ENCODE data around the gene IGSF11.
A peak's percentile ranks its signal among the peaks of the same experiment; 100 is the strongest.

The IGSF11 gene

DNA sequence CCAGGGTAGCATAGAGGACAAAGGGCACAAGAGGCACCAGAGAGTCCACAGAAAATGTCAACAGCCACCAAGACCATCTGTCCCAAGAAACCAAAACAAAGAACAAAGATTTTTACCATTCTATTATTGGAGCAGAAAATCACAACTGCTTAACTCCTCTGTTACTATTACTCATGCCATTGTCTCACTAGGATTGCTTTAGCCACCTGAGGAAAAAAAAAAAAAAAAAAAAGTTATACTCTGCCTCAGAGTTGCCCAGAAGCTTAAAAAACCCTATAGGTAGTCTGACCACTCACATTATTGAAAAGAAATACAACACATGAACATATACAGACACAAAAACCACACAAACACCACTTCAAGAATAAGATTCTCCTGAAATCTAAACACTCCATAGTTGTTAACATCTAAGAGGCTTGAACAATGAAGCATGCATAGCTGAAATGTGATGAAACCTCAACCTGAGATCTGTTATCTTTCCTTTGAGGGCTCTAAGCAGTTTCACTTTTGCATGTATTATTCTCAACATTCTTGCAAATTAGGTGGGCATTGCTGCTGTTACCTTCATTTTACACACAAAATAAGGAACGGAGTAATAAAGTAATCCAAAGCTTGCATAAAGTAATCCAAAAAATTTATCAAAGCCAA, 85.4 kb downstream of the IGSF11 start:
- DNase-seq (ENCODE audit: low read depth) = no peak

DNA sequence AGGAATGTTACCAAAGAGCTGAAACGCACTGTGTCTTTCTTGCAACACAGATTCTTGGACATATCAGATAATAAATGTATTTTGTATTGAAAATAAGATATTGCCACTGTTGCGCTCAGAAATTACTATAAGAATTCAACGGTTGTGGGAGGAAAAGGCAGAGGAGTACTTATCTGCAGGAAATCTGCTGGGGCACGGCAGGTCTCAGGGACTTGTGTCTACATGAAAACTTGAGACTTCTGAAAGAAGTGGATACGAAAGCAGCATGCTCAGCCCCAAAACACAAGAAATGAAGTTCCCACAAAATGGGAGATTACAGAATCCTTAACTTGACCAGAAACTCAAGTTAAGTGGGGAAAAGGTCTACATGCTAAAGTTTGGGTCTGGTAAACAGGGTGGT, 86.5 kb downstream of the IGSF11 start:
- DNase-seq (ENCODE audit: low read depth) = no peak

DNA sequence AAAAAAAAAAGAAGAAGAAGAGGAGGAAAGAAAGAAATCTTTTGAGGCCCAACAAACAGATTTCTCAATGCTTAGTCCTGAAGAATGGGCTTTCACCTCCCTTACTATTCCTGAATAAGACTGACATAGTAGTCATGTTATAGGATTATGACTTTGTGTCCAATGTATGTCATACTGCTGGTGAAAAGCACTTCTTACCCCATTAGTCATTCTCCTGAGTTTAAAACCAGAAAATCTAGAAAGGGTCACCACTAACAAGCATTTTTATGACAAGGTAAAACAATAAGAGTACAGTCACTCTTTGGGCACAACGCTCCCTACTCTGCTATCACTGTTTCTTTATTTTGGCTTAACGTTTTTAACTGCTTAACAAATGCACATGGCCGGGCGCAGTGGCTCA, 88.2 kb downstream of the IGSF11 start:
- no peak for DNase-seq (ENCODE audit: low read depth)

DNA sequence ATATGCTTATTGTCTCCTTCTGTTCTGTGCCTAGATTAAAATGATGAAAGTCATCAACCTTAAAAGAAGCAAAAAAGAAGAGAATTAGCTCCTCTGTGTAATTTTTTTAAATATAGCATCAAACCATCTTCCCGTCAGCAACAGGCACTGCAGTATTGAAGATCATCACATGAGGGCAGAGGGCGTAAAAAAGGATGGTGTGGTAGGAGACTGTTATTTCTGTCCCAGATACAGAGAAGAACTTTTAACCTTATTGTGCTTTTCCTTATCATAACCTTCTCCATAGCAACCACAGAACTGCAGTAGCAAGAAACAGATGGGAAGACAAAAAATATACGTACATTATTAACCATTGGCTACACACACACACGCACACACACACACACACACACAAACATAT, 88.8 kb downstream of the IGSF11 start:
- DNase-seq (ENCODE audit: low read depth) = no peak

DNA sequence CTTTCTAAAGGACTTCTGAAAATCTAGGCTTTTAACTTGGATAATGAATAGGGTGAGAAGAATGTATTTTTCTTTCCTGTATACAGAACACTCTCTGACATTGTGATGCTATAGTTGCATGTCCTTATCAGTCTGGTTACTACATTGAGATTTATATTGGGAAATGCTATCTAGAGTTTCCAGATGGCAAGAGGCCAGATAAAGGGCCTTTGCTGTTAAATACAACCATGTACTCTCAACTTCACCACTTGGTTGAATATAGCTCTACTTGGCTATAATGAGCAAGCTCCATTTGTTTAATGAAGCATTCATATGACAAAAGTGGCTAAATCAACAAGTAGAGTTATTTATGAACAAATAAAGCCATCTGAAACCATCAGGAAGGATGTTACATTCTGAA, 91.0 kb downstream of the IGSF11 start:
- no peak for DNase-seq (ENCODE audit: low read depth)

DNA sequence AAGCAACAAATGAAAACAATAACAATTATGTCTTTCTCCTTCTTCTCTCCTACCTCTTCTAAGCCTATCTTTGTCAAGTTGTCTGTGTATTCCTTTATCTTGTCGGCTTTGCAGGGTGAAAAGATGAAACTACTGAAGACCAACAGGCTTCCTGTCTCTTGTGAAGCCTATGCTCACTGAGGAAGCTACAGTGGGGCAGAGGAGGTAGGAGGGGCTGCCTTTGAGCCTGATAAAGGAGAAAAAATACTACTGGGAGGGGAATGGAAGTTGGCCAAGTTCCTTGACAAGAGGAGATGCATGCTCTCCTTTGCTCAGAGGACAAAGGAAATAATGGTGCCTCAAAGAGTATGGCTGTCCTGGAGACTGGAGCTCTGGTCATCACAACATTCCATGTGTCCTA, 92.0 kb downstream of the IGSF11 start:
- DNase-seq (ENCODE audit: low read depth) = no peak

DNA sequence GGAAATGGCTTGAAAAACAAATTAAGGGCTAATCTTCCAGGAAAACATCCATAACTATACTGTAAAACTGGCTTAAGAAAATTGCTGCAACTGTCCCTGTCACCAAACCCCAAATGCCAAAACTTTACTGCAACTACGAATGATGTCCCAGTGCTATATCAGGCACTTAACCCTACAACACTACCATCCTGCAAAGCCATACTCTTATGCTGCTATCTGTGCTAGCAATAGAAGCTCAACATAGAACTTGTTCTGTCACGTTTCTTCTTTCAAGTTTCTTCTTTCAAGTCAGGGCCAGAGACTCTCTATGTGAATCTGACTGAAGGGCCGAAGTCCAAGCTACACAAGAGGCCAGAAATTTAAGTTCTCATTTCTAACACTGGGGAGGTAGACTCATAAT, 92.5 kb downstream of the IGSF11 start:
- no peak for DNase-seq (ENCODE audit: low read depth)

DNA sequence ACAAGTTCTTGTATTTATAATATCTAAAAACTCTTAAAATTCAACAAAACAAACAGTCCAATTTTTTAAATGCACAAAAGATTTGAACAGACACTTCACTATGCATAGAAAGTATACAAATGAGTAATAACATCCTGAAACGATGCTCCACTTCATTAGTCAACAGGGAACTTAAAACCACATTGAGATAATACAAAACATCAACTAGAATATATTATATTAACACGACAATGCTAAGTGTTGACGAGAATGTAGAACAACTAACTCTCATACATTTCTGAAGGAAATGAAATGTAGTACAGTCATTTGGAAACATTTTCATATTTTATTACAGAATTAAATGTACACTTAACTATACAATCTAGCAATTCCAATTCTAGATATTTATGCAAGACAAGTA, 93.4 kb downstream of the IGSF11 start:
- DNase-seq (ENCODE audit: low read depth) = no peak

DNA sequence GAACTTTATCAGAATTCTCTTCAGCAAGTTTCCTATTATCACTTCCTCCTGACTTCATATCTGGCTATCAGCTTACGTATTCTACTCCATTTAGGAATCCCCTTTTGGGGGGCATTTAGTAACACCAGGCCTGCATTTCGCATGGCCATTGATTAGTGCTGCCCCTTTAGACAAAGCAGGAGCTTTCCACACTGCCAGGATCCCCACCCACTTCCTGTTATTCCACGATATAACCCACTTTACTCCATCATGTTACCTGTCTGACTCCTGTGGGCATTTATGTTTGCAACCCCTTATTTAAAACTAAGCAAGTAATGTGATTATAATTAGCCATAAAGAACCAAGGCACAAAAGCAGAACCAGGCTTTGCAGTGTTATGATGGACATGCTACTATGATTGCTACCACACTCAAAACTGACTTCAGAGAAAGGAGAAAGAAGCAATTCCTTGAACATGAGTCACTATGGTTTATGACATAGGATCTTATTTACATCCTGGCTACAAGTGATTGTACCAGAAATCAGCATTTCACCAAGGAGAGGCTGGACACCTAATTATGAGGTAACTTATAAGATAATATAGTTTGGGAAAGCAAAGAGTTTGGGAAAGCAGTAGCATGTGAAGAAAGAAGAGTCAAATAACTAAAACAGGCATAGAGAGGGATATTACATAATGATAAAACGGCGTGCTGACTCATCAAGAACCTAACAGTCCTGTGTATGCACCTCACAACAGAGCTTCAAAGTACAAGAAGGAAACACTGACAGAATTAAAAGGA, 96.3 kb downstream of the IGSF11 start:
- no peak for DNase-seq (ENCODE audit: low read depth)

DNA sequence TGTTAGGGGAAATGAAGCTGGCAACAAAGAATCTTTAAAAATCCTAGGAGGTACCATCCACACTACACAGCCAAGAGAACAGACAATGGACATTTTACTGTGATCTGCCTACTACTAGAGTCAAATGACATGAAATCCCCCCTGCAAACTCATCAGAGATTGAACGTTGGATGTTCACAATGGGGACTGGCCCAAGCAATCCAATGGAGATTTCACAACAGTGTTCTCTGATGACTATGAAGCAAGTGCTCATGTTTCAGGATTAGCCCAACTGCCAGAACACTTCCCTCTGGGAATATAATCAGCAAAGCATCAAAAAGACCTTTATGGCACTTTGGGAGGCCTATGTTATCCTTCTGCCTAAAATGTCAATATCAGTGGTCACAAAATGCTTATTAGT, 97.8 kb downstream of the IGSF11 start:
- no peak for DNase-seq (ENCODE audit: low read depth)

DNA sequence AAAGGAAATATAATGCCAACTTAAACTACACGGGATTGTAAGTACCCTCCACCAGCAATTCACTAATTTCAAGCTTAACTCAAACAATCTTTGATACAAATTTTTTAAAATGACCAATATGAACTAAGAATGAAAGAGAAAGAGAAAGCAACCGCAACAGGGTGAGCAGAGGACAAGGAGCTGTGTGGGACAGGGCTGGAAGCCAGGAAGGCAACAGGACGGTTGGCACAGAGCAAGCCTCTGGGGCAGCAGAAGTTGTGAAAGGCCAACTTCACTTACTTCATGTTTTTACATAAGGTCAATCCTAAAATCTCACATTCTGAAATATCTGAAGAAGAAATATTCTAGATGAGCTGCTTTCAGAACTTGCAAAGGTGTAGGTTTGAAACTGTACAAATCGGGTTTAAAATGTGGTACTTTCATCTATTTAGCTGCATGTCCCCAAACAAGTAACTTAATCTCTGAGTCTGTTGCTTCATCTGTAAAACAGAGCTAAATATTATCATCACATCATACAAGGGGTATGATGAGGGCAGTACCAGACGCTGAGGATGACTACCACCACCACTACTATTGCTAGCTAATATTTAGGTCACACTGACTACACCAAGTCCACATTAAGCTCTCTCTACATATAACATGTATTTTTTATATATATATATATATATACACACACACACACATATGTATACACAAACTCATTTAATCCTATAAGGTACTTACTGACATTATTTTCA, 101.7 kb downstream of the IGSF11 start:
- no peak for DNase-seq (ENCODE audit: low read depth)

DNA sequence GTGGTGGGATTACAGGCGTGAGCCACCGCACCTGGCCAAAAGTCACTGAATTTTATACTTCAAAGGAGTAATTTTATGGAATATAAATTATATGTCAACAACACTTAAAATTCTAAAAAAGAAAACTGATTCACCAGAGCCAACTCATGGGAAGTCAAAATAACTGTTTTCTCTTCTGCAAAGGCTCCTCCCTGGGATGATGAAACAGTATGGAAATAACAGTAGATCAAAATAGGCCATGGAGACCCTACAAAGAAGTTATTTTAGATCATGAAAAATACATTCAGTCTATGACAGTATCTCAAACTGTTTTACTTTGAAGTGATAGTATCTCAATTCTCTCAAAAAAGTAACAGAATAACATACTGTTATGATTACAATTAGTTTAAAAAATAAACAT, 102.7 kb downstream of the IGSF11 start:
- DNase-seq (ENCODE audit: low read depth) = no peak

DNA sequence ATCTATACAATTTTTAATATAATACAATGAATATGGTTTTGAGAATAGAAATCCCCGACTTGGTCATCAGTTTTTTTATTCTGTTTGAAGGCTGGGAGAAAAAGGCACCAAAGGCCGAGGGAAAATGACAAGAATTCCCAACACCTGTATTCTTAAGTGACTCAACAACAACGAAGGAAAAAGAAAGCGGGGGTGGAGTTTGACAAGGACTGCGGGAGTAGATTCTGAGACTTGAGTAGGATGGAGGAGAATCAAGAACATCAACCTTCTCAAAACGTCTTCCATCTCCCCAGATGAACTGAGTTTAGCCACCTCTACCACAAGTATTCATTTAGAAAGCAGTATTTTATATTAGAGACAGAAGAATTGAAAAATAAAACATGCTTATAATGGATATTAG, 107.2 kb downstream of the IGSF11 start:
- no peak for DNase-seq (ENCODE audit: low read depth)

DNA sequence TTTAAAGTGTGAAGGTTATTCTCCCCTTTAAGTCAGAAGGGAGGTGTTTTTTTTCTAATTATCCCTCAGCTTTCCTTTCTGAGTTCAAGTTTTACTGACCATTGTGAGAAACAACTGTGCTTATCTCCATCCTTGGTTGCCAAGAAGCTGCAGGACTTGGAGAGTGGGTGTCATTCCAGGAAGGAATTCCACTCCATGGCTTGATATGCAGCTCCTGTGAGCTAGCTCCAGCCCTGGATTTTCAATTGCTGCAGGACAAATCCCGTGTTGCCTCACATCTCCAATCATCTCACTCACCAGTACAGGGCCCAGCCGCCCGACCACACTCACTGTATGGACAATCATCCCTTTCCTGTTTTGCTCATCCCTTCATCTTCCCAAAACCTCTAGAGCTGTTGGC, 122.5 kb downstream of the IGSF11 start:
- no peak for DNase-seq (ENCODE audit: low read depth)

DNA sequence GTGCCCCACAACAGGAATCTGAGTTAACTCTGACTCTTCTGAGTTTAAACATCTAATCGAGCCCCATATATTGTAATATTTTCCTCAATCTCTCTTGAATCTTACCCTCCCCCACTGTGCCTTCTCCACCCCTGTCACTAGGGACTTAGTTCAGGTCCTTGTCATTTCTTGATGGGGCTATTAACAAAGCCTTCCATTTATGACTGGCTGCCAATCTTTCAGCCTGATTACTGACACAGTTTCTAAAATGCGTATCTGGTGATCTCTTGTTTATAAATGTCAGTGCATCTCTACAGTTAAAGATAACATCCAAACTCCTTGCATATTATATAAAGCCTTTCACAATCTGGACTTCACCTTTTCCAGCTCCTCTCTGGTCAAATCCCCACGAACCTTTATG, 124.3 kb downstream of the IGSF11 start:
- DNase-seq (ENCODE audit: low read depth) = no peak

DNA sequence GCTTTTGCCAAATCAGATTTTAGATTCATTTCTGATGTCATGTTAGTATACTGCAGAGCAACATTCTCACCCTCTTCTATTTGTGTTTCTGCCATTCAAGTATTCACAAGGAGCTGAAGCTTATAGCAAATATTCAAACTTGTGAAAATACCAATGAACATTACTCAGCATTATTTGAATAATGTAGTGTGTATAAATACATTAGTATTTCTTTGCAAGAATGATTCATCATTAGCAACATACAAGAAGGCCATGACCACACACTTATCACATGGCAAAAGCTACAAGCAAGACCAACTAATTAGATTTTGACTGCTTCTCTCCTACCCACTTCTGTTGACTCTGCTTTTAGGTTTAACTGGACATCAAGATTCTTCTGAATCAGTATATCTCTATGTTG, 124.9 kb downstream of the IGSF11 start:
- DNase-seq (ENCODE audit: low read depth) = no peak

DNA sequence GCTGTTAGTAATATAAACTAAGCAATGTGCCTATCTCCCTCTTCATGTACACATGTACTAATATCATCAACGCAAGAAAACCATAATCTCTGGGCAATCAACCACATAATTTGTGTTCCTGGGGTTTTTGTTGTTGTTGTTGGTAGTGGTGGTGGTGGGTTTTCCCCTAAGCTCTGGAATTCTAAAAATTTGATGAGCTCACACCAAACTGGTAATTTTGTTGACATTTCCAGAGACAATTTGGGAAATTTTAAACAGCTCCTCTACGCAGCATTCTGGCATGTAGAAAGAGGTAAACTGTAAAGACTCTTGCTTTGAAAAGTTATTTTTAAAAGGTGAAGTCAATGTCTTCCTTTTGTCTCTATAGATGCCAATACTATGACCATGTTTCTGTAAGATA, 126.7 kb downstream of the IGSF11 start:
- no peak for DNase-seq (ENCODE audit: low read depth)

DNA sequence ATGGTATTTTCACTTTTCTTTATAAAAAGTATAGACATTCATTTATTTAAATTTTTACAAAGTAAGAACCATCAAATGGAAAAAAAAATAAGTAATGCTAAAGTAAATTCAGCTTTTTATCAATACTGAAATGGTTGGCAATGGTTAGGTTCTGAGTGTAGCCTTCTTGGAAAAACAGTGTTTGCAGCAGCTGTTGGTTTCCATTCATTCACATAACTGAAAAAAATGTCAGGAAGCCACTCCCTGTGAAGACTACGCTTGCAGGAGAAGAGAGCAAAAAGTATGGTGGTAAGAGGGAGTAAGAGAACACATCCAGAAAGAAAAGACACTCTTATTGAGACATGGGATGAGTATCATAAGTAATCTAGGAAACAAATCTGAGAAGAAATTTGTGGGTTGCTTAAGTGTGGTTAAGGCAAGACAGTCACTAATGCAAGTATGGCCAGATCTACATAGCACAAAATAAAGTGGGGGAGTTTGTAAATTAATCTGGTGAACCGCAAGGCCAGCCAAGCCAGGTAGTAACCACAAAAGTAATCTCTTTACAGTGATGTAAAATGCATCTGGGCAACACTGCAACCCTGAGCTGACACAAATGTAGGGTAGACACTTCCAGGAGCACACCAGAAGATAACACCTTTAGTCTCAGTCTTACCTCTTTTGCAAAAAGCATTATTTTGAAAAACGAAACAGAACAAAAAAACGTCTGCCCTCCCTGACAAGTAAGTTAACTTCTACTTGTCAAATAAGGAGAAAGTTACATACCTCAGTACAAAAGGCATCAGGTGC, 133.7 kb downstream of the IGSF11 start:
- no peak for DNase-seq (ENCODE audit: low read depth)

DNA sequence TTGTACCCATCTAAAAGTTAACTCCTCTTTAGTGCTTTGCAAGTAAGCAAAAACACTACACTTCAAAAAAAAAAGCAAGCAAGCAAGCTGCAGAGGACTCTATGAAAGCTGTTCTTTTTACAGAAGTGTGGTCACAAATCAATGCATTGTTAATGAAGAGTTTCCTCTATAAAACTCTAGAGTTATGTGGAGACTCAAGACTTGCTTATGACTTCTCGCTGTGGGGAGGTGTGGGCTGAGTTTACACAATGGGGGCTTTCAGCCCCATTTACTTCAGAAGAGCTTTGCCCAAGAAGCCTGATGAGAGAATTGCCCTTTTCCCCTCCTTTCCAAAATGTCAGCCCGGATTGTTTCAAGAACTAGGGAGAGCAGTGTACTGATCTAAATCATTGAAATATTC, 144.4 kb downstream of the IGSF11 start:
- no peak for DNase-seq (ENCODE audit: low read depth)

DNA sequence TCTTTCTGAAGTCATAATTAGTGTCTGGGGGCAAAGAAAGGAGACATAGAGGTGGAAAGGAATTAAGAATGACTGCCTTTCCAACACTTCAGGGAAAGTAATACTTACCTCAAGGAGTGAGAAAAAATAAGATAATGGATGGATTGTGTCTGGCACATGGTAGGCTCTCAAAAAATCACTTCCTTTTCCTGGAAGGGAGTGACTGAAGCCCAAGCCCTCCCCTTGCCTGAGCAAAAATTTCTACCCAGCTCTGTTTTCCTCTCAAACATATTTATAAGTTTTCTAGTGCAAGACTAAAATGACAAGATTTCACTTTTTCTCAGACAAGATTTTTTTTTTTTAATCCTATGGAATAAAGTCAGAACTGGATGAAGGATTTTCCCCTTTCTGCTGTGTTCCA, 145.0 kb downstream of the IGSF11 start:
- no peak for DNase-seq (ENCODE audit: low read depth)

DNA sequence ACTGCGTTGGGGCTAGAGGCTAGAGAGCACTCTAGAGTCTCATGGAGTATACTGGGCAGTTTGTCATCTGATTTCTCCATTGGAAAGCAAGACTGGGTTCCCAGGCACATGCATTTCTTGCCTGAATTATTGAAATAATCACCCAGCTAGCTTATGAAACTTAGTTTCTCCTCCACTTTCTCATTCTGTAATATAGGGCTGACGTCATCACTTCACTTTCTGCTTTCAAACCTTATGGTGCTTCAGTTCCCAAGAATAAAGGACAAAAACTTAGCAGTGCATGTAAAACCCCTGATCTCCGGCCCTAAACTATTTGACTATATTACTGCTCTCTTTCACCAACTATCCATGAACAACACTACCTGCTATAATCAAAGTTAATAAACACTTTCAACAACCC, 147.9 kb downstream of the IGSF11 start:
- DNase-seq (ENCODE audit: low read depth) = no peak

DNA sequence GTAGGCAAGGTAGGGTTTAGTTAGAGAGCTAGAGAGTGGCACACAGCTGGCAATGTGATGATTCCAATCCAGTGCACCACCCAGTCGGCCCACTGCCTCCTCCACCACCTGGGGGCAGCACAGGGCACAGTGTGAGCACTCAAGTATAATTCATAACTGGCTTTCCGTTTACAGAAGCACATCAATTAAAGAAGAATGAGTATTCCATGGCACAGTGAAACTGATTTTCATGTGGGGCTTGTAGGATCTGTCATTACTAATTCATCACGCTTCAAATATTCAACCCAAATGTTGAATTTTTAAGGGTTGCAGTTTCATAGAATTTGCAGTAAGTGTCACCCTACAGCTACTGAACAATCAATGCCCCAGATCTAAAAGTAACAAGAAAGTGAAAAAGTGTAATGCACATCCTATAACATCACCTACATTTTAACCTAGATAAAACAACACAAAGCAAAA, 149.9 kb downstream of the IGSF11 start:
- DNase-seq (ENCODE audit: low read depth) = peak; percentile 62

All from activated gamma-delta T cell treated with anti-CD3 and anti-CD28 coated beads, Interleukin-2, amount 50 U/mL, for 16 hours (primary cell).